ENCODE results near the gene TRAPPC12. TPM values are rescaled to one million over a fixed set of nuclear protein-coding genes. Genes with fewer than 3 reads are reported as not detected.

The TRAPPC12 gene
- total RNA-seq, 4 donors from 2014 or later, result 52.2 to 90.7 (median 77.6) TPM

DNA sequence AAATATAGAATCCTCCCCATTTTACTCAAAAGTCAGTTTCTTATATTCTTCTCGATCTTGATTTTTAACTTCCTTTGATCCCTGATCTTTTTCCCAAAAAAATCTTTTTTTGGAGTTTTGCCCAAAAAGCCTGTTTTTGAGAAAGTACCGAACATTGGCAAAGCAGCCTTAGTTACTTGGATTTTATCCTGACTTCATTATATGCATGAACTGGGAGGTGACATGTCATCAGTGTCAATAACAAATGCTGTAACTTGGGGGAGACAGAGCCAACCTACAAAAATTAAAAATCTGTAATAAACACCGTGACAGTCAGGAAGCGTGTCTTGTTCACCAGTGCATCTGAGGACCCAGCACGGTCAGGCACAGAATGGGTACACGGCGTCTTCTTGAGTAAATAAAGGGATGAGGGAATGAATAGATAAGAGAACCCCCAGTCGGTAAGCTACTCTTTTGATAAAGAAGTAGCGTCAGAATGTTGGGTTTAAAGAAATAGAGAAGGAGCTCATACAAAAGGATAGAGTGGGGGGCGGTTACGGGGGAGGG, 24.9 kb downstream of the TRAPPC12 start:
- H3K4me3 ChIP-seq, result no peak overlapping the region
- ATAC-seq, result no peak
- no peaks in the 10 kb centered on the region for H3K9me3 ChIP-seq
- H3K27me3 ChIP-seq, result no peaks in the 10 kb centered on the region
- WGBS, 2 donors (ENCODE audit: low coverage in 1 of 2), result 83 to 85% methylated on average over 9 to 11 of the region's 11 CpGs
- H3K4me1 ChIP-seq, result peaks cover 0 to 36% (median 5%) of the 10 kb centered on the region in 3 donors
- peak overlapping the region in 1 of 4 donors; percentile 11 for H3K27ac ChIP-seq
- peaks cover 0 to 44% of the 10 kb centered on the region in 2 donors for H3K36me3 ChIP-seq
- TF ChIP-seq EP300 (IDR thresholded peaks at IDR 0.05) (no peak), POLR2AphosphoS5 (IDR thresholded peaks at IDR 0.05) (no peak), CTCF (IDR thresholded peaks at IDR 0.05) (no peak), POLR2A (IDR thresholded peaks at IDR 0.05) (no peak)

DNA sequence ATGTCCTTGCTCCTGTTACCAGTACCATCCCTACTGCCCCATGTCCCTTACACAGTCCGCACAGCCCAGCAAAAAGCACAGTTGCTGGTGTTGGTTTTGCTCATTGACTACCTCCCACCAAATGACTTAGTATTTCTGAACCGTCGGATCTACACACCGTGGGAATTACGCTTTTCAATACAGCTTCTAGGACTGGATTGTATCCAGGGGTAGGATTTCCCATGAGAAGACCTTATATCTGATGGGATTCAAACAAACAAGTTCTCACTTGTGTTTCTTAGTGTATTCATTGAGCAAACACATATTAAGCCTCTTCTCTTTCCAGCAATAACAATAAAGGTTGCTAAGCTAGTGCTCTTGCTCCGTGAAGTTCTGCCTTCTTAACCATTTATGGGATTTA, 25.8 kb downstream of the TRAPPC12 start:
- no peak for ATAC-seq
- Histone ChIP-seq H3K4me1 (peaks cover 0 to 27% (median 5%) of the 10 kb centered on the region in 3 donors), H3K36me3 (peaks cover 0 to 39% of the 10 kb centered on the region in 2 donors), H3K9me3 (no peaks in the 10 kb centered on the region), H3K27ac (no peak overlapping the region), H3K4me3 (no peak overlapping the region), H3K27me3 (no peaks in the 10 kb centered on the region)
- 86 to 96% methylated on average over 6 of the region's 6 CpGs for WGBS, 2 donors (ENCODE audit: low coverage in 1 of 2)
- no peak for TF ChIP-seq POLR2AphosphoS5 (IDR thresholded peaks at IDR 0.05)
- no peak for TF ChIP-seq POLR2A (IDR thresholded peaks at IDR 0.05)
- TF ChIP-seq CTCF (IDR thresholded peaks at IDR 0.05), result no peak
- no peak for TF ChIP-seq EP300 (IDR thresholded peaks at IDR 0.05)

GRCh38 chr2:3405876-3406275, 26.4 kb downstream of the TRAPPC12 start:
- 63 to 73% methylated on average over 4 to 5 of the region's 7 CpGs for WGBS, 2 donors (ENCODE audit: low coverage in 1 of 2)
- Histone ChIP-seq H3K4me1 (peaks cover 0 to 23% (median 5%) of the 10 kb centered on the region in 3 donors), H3K36me3 (peaks cover 0 to 34% of the 10 kb centered on the region in 2 donors), H3K27ac (peak overlapping the region in 1 of 4 donors; percentile 5), H3K27me3 (no peaks in the 10 kb centered on the region), H3K4me3 (no peak overlapping the region), H3K9me3 (no peaks in the 10 kb centered on the region)
- TF ChIP-seq CTCF (IDR thresholded peaks at IDR 0.05), result no peak
- no peak for TF ChIP-seq POLR2AphosphoS5 (IDR thresholded peaks at IDR 0.05)
- TF ChIP-seq EP300 (IDR thresholded peaks at IDR 0.05), result no peak
- no peak for TF ChIP-seq POLR2A (IDR thresholded peaks at IDR 0.05)
- ATAC-seq, result no peak

DNA sequence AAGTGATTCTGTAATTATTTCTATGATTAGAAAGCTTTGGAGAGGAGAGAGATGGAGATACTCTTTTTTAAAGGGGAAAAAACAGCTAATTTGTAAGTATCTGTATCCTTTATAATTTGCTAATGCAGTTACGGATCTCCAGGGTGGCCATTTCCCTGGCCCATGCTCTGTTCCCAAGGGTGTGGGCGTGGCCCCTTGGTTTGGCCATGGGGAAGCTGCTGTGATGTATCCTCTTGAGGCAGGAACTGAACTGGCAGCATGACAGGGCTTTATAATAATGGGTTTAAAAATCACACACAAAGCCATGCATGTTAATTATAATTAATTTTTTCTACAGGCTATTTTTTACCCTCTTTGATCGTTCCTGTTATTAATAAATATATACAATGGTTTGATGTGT, 27.0 kb downstream of the TRAPPC12 start:
- no peak for ATAC-seq
- H3K4me1 ChIP-seq, result peaks cover 0 to 23% (median 5%) of the 10 kb centered on the region in 3 donors
- H3K4me3 ChIP-seq, result no peak overlapping the region
- TF ChIP-seq EP300 (IDR thresholded peaks at IDR 0.05), result no peak
- TF ChIP-seq POLR2AphosphoS5 (IDR thresholded peaks at IDR 0.05), result no peak
- TF ChIP-seq CTCF (IDR thresholded peaks at IDR 0.05), result no peak
- TF ChIP-seq POLR2A (IDR thresholded peaks at IDR 0.05), result no peak
- peaks cover 0 to 27% of the 10 kb centered on the region in 2 donors for H3K36me3 ChIP-seq
- H3K27me3 ChIP-seq, result no peaks in the 10 kb centered on the region
- WGBS, 2 donors (ENCODE audit: low coverage in 1 of 2), result 58 to 84% methylated on average over 3 of the region's 3 CpGs
- H3K9me3 ChIP-seq, result no peaks in the 10 kb centered on the region
- no peak overlapping the region for H3K27ac ChIP-seq

GRCh38 chr2:3408781-3409180, 29.3 kb downstream of the TRAPPC12 start:
- H3K27me3 ChIP-seq, result no peaks in the 10 kb centered on the region
- peaks cover 0 to 17% (median 5%) of the 10 kb centered on the region in 3 donors for H3K4me1 ChIP-seq
- H3K9me3 ChIP-seq, result no peaks in the 10 kb centered on the region
- no peak overlapping the region for H3K27ac ChIP-seq
- H3K36me3 ChIP-seq, result peaks cover 0 to 10% of the 10 kb centered on the region in 2 donors
- ATAC-seq, result no peak
- H3K4me3 ChIP-seq, result no peak overlapping the region
- TF ChIP-seq CTCF (IDR thresholded peaks at IDR 0.05) (no peak), POLR2A (IDR thresholded peaks at IDR 0.05) (no peak), EP300 (IDR thresholded peaks at IDR 0.05) (no peak), POLR2AphosphoS5 (IDR thresholded peaks at IDR 0.05) (no peak)
- WGBS, 2 donors (ENCODE audit: low coverage in 1 of 2), result 80 to 95% methylated on average over 2 to 5 of the region's 13 CpGs

Data from gastroesophageal sphincter (tissue), 4 donors.